Hepatocyte (in vitro differentiated cells): ENCODE results near the gene KRT80. TPM values are rescaled to one million over a fixed set of nuclear protein-coding genes. Genes with fewer than 3 reads are reported as not detected.

Experiments used
- DNase-seq: peaks from one replicate; pipeline ENCODE4 v3.0.0-alpha.2; 2016; ENCODE audit warnings: low spot score
- H2AFZ ChIP-seq: fragments of 200-600 bp; sonication (generic); 2 replicates; pipeline ENCODE4 v1.6.0; 2016; ENCODE audit warnings: antibody characterized with exemption, mild to moderate bottlenecking
- H3K27ac ChIP-seq: fragments of 200-600 bp; sonication (generic); 2 replicates; pipeline ENCODE4 v1.5.1; 2016; ENCODE audit warnings: mild to moderate bottlenecking
- H3K27me3 ChIP-seq: fragments of 200-600 bp; sonication (generic); 2 replicates; pipeline ENCODE4 v1.6.1; 2016
- H3K36me3 ChIP-seq: fragments of 200-600 bp; sonication (generic); replicated peaks from 2 replicates; pipeline ENCODE4 v1.5.1; 2016; ENCODE audit warnings: low read depth; ENCODE audit not compliant: insufficient read depth
- H3K4me1 ChIP-seq: fragments of 200-600 bp; sonication (generic); 2 replicates; pipeline ENCODE4 v1.5.1; 2016; ENCODE audit warnings: mild to moderate bottlenecking, moderate library complexity; ENCODE audit not compliant: insufficient read depth
- H3K4me2 ChIP-seq: fragments of 200-600 bp; sonication (generic); 2 replicates; pipeline ENCODE4 v1.6.0; 2016
- H3K4me3 ChIP-seq: fragments of 200-600 bp; sonication (generic); 2 replicates; pipeline ENCODE4 v1.5.1; 2016; ENCODE audit warnings: mild to moderate bottlenecking
- H3K79me2 ChIP-seq: fragments of 200-600 bp; sonication (generic); 2 replicates; pipeline ENCODE4 v1.6.0; 2017; ENCODE audit warnings: mild to moderate bottlenecking
- H3K9me2 ChIP-seq: fragments of 200-600 bp; sonication (generic); replicated peaks from 2 replicates; pipeline ENCODE4 v1.6.0; 2017; ENCODE audit warnings: mild to moderate bottlenecking; ENCODE audit not compliant: insufficient read depth
- H3K9me3 ChIP-seq: fragments of 200-600 bp; sonication (generic); 2 replicates; pipeline ENCODE4 v1.5.1; 2016; ENCODE audit warnings: low read depth, mild to moderate bottlenecking
- H4K20me1 ChIP-seq: fragments of 200-600 bp; sonication (generic); 2 replicates; pipeline ENCODE4 v1.6.0; 2016; ENCODE audit warnings: mild to moderate bottlenecking; ENCODE audit not compliant: insufficient read depth, poor library complexity, severe bottlenecking
- CTCF ChIP-seq: fragments of 200-600 bp; sonication (generic); IDR thresholded peaks from 2 replicates; pipeline ENCODE4 v1.5.1; 2016; ENCODE audit warnings: antibody characterized with exemption, mild to moderate bottlenecking; ENCODE audit not compliant: poor library complexity
- EZH2 ChIP-seq: fragments of 200-600 bp; sonication (generic); IDR thresholded peaks from 2 replicates; pipeline ENCODE4 v1.6.1; 2016; ENCODE audit warnings: antibody characterized with exemption, mild to moderate bottlenecking, borderline replicate concordance
- EZH2phosphoT487 ChIP-seq: fragments of 200-600 bp; sonication (generic); IDR thresholded peaks from one replicate; pipeline ENCODE4 v1.6.1; 2018; ENCODE audit warnings: antibody characterized with exemption, mild to moderate bottlenecking, low read depth, moderate library complexity; ENCODE audit not compliant: unreplicated experiment, severe bottlenecking
- WGBS: methylation state at CpG from one replicate; pipeline ENCODE4 v1.1.6; 2016; ENCODE audit warnings: low lambda C conversion rate; ENCODE audit errors: missing lambda C conversion rate; 5-methylcytosine and 5-hydroxymethylcytosine counted together
- polyA plus RNA-seq: library from polyadenylated mRNA; unstranded; fragments of >200 nt; fragmentation: Nextera tagmentation; extraction: Ambion mirVana; gene quantifications from 2 replicates; pipeline ENCODE4 v1.2.1, GENCODE V29; 2016
- total RNA-seq: library from RNA; depleted of rRNA; stranded (reverse); fragments of >200 nt; gene quantifications from 2 replicates; pipeline ENCODE4 v1.2.3, GENCODE V29; 2014

Gene KRT80
- total and polyA plus RNA-seq, 2 experiments from 2014 or later: 0.77 to 1.2 TPM

- no peak for DNase-seq
- Histone ChIP-seq H3K9me3 (no peaks in the 10 kb centered on the region), H3K4me1 (peaks cover 13% of the 10 kb centered on the region), H3K4me3 (no peak overlapping the region), H3K36me3 (no peaks in the 10 kb centered on the region), H3K27ac (no peak overlapping the region), H3K9me2 (no peaks in the 10 kb centered on the region), H4K20me1 (no peaks in the 10 kb centered on the region), H3K27me3 (no peaks in the 10 kb centered on the region), H3K79me2 (no peaks in the 10 kb centered on the region), H3K4me2 (no peak overlapping the region), H2AFZ (no peak overlapping the region)
- no peak for TF ChIP-seq EZH2
- TF ChIP-seq EZH2phosphoT487: no peak
- no peak for TF ChIP-seq CTCF
- 48% methylated on average over 3 of the region's 3 CpGs for WGBS
These were observed 9.6 kb upstream of the KRT80 start for GRCh38 chr12:52201451-52201839.

- Histone ChIP-seq H3K27me3 (no peaks in the 10 kb centered on the region), H4K20me1 (no peaks in the 10 kb centered on the region), H3K36me3 (no peaks in the 10 kb centered on the region), H3K27ac (no peak overlapping the region), H3K9me2 (no peaks in the 10 kb centered on the region), H3K4me1 (peaks cover 13% of the 10 kb centered on the region), H3K4me2 (no peak overlapping the region), H3K4me3 (no peak overlapping the region), H3K79me2 (no peaks in the 10 kb centered on the region), H2AFZ (no peak overlapping the region), H3K9me3 (no peaks in the 10 kb centered on the region)
- no peak for DNase-seq
- TF ChIP-seq EZH2: no peak
- TF ChIP-seq CTCF: no peak
- WGBS: 77% methylated on average over 10 of the region's 15 CpGs
These were observed 9.1 kb upstream of the KRT80 start for GRCh38 chr12:52200781-52201450.

GRCh38 chr12:52200086-52200780 lies 8.4 kb upstream of the KRT80 start:
- H3K36me3 ChIP-seq: no peaks in the 10 kb centered on the region
- no peak for DNase-seq
- no peak overlapping the region for H3K4me3 ChIP-seq
- H3K4me1 ChIP-seq: peaks cover 16% of the 10 kb centered on the region
- WGBS: 90% methylated on average over 12 of the region's 13 CpGs
- no peaks in the 10 kb centered on the region for H3K79me2 ChIP-seq
- no peaks in the 10 kb centered on the region for H3K9me2 ChIP-seq
- H3K9me3 ChIP-seq: no peaks in the 10 kb centered on the region
- TF ChIP-seq EZH2phosphoT487 (no peak), CTCF (no peak), EZH2 (no peak)
- no peaks in the 10 kb centered on the region for H4K20me1 ChIP-seq
- no peaks in the 10 kb centered on the region for H3K27me3 ChIP-seq
- no peak overlapping the region for H3K27ac ChIP-seq
- H2AFZ ChIP-seq: no peak overlapping the region
- no peak overlapping the region for H3K4me2 ChIP-seq
